GM18517 (cell line): ENCODE results near the gene IGSF3.
"Not testable (repeated sequence)": the region's sequence is repeated elsewhere in the genome, so short reads cannot be mapped to it uniquely, and the experiment has no call there.

Experiments used
- ATAC-seq: cut with Tn5 transposase; IDR thresholded peaks from one replicate; pipeline ENCODE4 v1.9.1; 2021; ENCODE audit warnings: mild to moderate bottlenecking, moderate library complexity; ENCODE audit not compliant: unreplicated experiment

The IGSF3 gene

GRCh38 chr1:116603646-116604045 lies 63.9 kb downstream of the IGSF3 start:
- not testable (repeated sequence) for ATAC-seq

- not testable (repeated sequence) for ATAC-seq
Measured at GRCh38 chr1:116599369-116599768, 68.2 kb downstream of the IGSF3 start.

- not testable (repeated sequence) for ATAC-seq
Measured at GRCh38 chr1:116598420-116599036, 69.0 kb downstream of the IGSF3 start.

GRCh38 chr1:116597388-116597787 lies 70.1 kb downstream of the IGSF3 start:
- peak; percentile 77 for ATAC-seq

GRCh38 chr1:116596742-116597307 lies 70.7 kb downstream of the IGSF3 start:
- not testable (repeated sequence) for ATAC-seq

GRCh38 chr1:116595946-116596741 lies 71.4 kb downstream of the IGSF3 start:
- ATAC-seq, result peak; percentile 66

GRCh38 chr1:116595065-116595840 lies 72.3 kb downstream of the IGSF3 start:
- ATAC-seq, result not testable (repeated sequence)

- not testable (repeated sequence) for ATAC-seq
Measured at GRCh38 chr1:116593977-116594376, 73.6 kb downstream of the IGSF3 start.

GRCh38 chr1:116593401-116593800 lies 74.1 kb downstream of the IGSF3 start:
- not testable (repeated sequence) for ATAC-seq

- not testable (repeated sequence) for ATAC-seq
Measured at GRCh38 chr1:116591951-116592605, 75.5 kb downstream of the IGSF3 start.

- not testable (repeated sequence) for ATAC-seq
Measured at GRCh38 chr1:116591006-116591950, 76.3 kb downstream of the IGSF3 start.

GRCh38 chr1:116590359-116591005 lies 77.1 kb downstream of the IGSF3 start:
- not testable (repeated sequence) for ATAC-seq

- ATAC-seq, result not testable (repeated sequence)
Measured at GRCh38 chr1:116589101-116589735, 78.3 kb downstream of the IGSF3 start.

GRCh38 chr1:116587501-116588227 lies 79.9 kb downstream of the IGSF3 start:
- no peak for ATAC-seq

GRCh38 chr1:116586741-116587143 lies 80.8 kb downstream of the IGSF3 start:
- ATAC-seq, result no peak

GRCh38 chr1:116585886-116586285 lies 81.6 kb downstream of the IGSF3 start:
- no peak for ATAC-seq

GRCh38 chr1:116581323-116581885 lies 86.1 kb downstream of the IGSF3 start:
- no peak for ATAC-seq
